ENCODE results near the gene SFTPD. TPM values are rescaled to one million over a fixed set of nuclear protein-coding genes. Genes with fewer than 3 reads are reported as not detected.

The SFTPD gene
- total and polyA plus RNA-seq, 2 of the 13 experiments (the other 11 are each of a cell fraction or from before 2014, with no cell fraction given) = not detected

DNA sequence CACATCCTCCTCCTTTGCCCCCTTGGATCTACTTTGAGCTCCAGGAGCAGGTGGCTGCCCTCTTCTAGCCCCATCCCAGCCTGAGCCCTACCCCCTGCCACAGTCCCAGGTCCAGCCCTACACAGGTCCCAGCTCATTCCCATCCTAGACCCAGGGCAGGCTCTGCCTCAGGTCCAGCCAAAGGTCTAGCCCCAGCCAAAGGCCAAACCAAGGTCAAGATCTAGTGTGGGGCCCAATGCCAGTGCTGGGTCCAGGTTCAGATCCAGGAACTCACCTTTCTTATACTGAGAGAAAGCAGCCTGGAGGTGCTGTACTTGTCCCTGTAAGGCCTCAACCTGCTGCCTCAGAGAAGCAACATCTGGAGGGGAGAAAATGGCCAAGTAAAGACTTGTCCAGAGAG, 8.5 kb downstream of the SFTPD start:
- Histone ChIP-seq H3K36me3 (replicated peaks in 1 of 2; ENCODE audit: control insufficient read depth in 1 of 2, insufficient read depth in 2 of 2, low read length in 2 of 2) (no peaks in the 10 kb centered on the region), H3K4me1 (ENCODE audit: insufficient read depth, low read length) (no peaks in the 10 kb centered on the region), H3K4me2 (ENCODE audit: low read depth, low read length) (no peak overlapping the region), H3K27me3 (ENCODE audit: control insufficient read depth in 1 of 2, insufficient read depth in 2 of 2, low read length in 2 of 2) (peaks cover 2 to 42% of the 10 kb centered on the region in 2 experiments; a peak in 3 of 5 replicates), H4K20me1 (ENCODE audit: insufficient read depth, low read length) (no peaks in the 10 kb centered on the region), H3K79me2 (ENCODE audit: insufficient read depth, low read length) (no peaks in the 10 kb centered on the region), H3K9ac (ENCODE audit: insufficient read depth, low read depth, low read length) (no peak overlapping the region), H3K9me3 (ENCODE audit: low read length) (no peaks in the 10 kb centered on the region), H2AFZ (ENCODE audit: low read length) (no peak overlapping the region), H3K27ac (ENCODE audit: extremely low read length, insufficient read depth, low read length) (no peak overlapping the region), H3K4me3 (replicated peaks in 1 of 3; ENCODE audit: insufficient read depth in 1 of 3, low read depth in 2 of 3, low read length in 3 of 3) (no peak overlapping the region)
- POLR2A ChIA-PET = no interaction called here
- intact Hi-C loops (cut with micrococcal nuclease; ENCODE audit: unreplicated experiment) = no loop called here
- BruUV-seq (replicated peaks) = no TSS peak
- no peak for ATAC-seq
- CTCF ChIA-PET (ENCODE audit: low intra/inter-chr PET ratio, low total read pairs) = no interaction called here
- no peak for FAIRE-seq
- in situ Hi-C loops (cut with HindIII; ENCODE audit: extremely low pct_ligation_motif_present, low pct_unique_long_range_greater_than_20kb) = loop anchor here (25.0 kb wide), 1 partner anchor 378 kb away; the partner anchor contains the start of gene SFTPA2
- TF ChIP-seq ZNF12 (CRISPR knock-in tag; IDR thresholded peaks at IDR 0.05) (no peak), ZSCAN20 (CRISPR knock-in tag; IDR thresholded peaks at IDR 0.05; ENCODE audit: borderline replicate concordance) (no peak), WIZ (CRISPR knock-in tag; IDR thresholded peaks at IDR 0.05) (no peak), RFX5 (IDR thresholded peaks at IDR 0.05; ENCODE audit: low read depth, low read length) (no peak), ZBTB25 (CRISPR knock-in tag; IDR thresholded peaks at IDR 0.05) (no peak), YY1 (IDR thresholded peaks at IDR 0.05; ENCODE audit: insufficient read depth, insufficient replicate concordance, low read depth, low read length) (no peak), KLF13 (CRISPR knock-in tag; IDR thresholded peaks at IDR 0.05) (no peak), HOXA5 (CRISPR knock-in tag; IDR thresholded peaks at IDR 0.05) (no peak), SMARCE1 (IDR thresholded peaks at IDR 0.05; ENCODE audit: borderline replicate concordance) (no peak), KMT2B (CRISPR knock-in tag; IDR thresholded peaks at IDR 0.05) (no peak), ATAD3A (CRISPR knock-in tag; IDR thresholded peaks at IDR 0.05) (no peak), ELF1 (CRISPR knock-in tag; IDR thresholded peaks at IDR 0.05) (no peak), ZNF768 (CRISPR knock-in tag; IDR thresholded peaks at IDR 0.05) (no peak)
- TF ChIP-seq, protein P1, sequence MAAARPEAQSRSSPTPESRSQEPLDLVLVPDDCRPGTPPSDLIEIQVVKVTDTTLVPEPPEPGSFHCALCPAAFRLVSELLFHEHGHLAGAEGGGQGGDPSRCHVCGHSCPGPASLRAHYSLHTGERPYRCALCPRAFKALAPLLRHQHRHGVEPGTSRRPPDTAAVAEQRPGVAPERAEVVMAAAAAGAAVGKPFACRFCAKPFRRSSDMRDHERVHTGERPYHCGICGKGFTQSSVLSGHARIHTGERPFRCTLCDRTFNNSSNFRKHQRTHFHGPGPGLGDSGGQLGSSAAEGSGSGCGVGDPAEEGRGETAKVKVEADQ (CRISPR knock-in tag; IDR thresholded peaks at IDR 0.05; ENCODE audit: borderline replicate concordance) = no peak
- no peak for DNase-seq (ENCODE audit: low spot score)
